Measurements from ENCODE around the gene ADRA2B.

The ADRA2B gene

GRCh38 chr2:96105152-96105915 lies 11.0 kb downstream of the ADRA2B start:
- DNase-seq (ENCODE audit: low spot score), result peak; percentile 8

- no peak for DNase-seq (ENCODE audit: low spot score)
These were observed 11.9 kb downstream of the ADRA2B start for GRCh38 chr2:96104487-96104861.

- peak; percentile 37 for DNase-seq (ENCODE audit: low spot score)
These were observed 12.4 kb downstream of the ADRA2B start for GRCh38 chr2:96103761-96104486.

- DNase-seq (ENCODE audit: low spot score), result peak; percentile 63
These were observed 13.2 kb downstream of the ADRA2B start for GRCh38 chr2:96103187-96103601.

GRCh38 chr2:96102596-96103186 lies 13.7 kb downstream of the ADRA2B start:
- DNase-seq (ENCODE audit: low spot score), result peak; percentile 45

GRCh38 chr2:96100893-96101304 lies 15.5 kb downstream of the ADRA2B start:
- peak; percentile 25 for DNase-seq (ENCODE audit: low spot score)

GRCh38 chr2:96099861-96100798 lies 16.2 kb downstream of the ADRA2B start:
- peak; percentile 55 for DNase-seq (ENCODE audit: low spot score)

GRCh38 chr2:96098900-96099590 lies 17.3 kb downstream of the ADRA2B start:
- peak; percentile 47 for DNase-seq (ENCODE audit: low spot score)

GRCh38 chr2:96097951-96098823 lies 18.2 kb downstream of the ADRA2B start:
- peak; percentile 44 for DNase-seq (ENCODE audit: low spot score)

GRCh38 chr2:96097441-96097840 lies 18.9 kb downstream of the ADRA2B start:
- no peak for DNase-seq (ENCODE audit: low spot score)

GRCh38 chr2:96095116-96095636 lies 21.2 kb downstream of the ADRA2B start:
- no peak for DNase-seq (ENCODE audit: low spot score)

- no peak for DNase-seq (ENCODE audit: low spot score)
These were observed 22.8 kb downstream of the ADRA2B start for GRCh38 chr2:96093528-96093927.

- DNase-seq (ENCODE audit: low spot score), result no peak
These were observed 23.4 kb downstream of the ADRA2B start for GRCh38 chr2:96092951-96093350.

- peak; percentile 42 for DNase-seq (ENCODE audit: low spot score)
These were observed 23.8 kb downstream of the ADRA2B start for GRCh38 chr2:96092573-96092877.

GRCh38 chr2:96091711-96092572 lies 24.4 kb downstream of the ADRA2B start:
- peak; percentile 58 for DNase-seq (ENCODE audit: low spot score)

- peak; percentile 46 for DNase-seq (ENCODE audit: low spot score)
These were observed 25.1 kb downstream of the ADRA2B start for GRCh38 chr2:96091141-96091710.

GRCh38 chr2:96090196-96090926 lies 26.0 kb downstream of the ADRA2B start:
- peak; percentile 51 for DNase-seq (ENCODE audit: low spot score)

Data from left forelimb (tissue), 1 donor.